Transverse colon (tissue), 4 donors: ENCODE results near the gene TRAM2.

Source experiments
- POLR2AphosphoS5 ChIP-seq, 3 donors: sonication (generic); formaldehyde crosslinking; IDR thresholded peaks; one replicate each; pipeline ENCODE4 v1.6.1; 2016; ENCODE audit warnings: antibody characterized with exemption in 3 of 3
- TF ChIP-seq, protein P1 (sequence below), 5 experiments: fragments of 200-600 bp in 3 of 5; fragments of 450-650 bp in 2 of 5; sonication (generic) in 3 of 5; IDR thresholded peaks; 1 replicate in 2 of 5; 2 replicates in 3 of 5; pipeline ENCODE4 v1.5.1; 2016 to 2017; ENCODE audit warnings: antibody characterized with exemption in 5 of 5, inconsistent platforms in 3 of 5, mild to moderate bottlenecking in 2 of 5, moderate library complexity in 1 of 5

DNA sequence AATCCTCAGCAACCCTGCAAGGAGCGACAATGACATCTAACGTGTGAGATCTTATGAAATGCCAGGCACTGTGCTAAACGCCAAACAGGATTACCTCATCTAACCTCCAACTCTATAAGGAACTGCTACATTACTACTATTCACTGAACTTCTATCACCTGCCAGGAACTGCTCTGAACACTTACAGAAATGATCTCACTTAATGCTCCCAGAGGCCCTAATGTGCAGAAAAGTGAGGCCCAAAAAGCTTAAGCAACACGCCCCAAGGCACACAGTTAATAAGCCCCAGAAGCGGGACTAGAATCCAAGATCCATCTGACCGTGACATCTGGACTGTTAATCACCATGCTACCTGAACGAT, 28.5 kb downstream of the TRAM2 start:
- TF ChIP-seq, protein P1, sequence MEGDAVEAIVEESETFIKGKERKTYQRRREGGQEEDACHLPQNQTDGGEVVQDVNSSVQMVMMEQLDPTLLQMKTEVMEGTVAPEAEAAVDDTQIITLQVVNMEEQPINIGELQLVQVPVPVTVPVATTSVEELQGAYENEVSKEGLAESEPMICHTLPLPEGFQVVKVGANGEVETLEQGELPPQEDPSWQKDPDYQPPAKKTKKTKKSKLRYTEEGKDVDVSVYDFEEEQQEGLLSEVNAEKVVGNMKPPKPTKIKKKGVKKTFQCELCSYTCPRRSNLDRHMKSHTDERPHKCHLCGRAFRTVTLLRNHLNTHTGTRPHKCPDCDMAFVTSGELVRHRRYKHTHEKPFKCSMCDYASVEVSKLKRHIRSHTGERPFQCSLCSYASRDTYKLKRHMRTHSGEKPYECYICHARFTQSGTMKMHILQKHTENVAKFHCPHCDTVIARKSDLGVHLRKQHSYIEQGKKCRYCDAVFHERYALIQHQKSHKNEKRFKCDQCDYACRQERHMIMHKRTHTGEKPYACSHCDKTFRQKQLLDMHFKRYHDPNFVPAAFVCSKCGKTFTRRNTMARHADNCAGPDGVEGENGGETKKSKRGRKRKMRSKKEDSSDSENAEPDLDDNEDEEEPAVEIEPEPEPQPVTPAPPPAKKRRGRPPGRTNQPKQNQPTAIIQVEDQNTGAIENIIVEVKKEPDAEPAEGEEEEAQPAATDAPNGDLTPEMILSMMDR (IDR thresholded peaks at IDR 0.05): no peak
- TF ChIP-seq POLR2AphosphoS5 (IDR thresholded peaks at IDR 0.05): no peak
